GM21717 (cell line): ENCODE data around the gene LCE7A.

Source experiments
- ATAC-seq: cut with Tn5 transposase; IDR thresholded peaks from one replicate; pipeline ENCODE4 v1.9.1; 2021; ENCODE audit warnings: mild to moderate bottlenecking, moderate library complexity; ENCODE audit not compliant: unreplicated experiment

LCE7A gene, protein sequence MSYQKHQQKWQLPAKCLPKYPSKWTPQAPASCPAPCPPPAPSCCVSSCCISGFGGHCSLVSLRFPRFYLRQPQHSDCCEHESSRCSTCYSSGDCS

DNA sequence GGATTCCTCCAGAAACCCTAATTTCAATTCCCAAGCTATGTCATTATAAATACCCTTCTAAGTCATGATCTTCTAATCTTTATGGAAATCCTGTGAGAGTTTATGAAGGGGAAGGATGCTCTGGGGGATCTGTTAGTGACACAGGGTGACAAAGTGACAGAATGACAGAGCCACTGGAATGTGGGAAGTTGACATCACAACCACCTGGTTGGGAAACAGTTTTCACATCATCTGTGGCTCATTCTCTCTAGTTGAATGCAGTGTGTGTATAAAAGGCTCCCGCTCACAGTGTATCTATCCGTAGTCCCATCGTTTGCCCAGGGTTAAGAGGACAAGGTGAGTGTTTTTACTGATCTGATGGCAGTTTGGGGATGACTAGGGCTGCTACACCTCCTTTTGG, at the start of gene LCE7A:
Gene LCE7A (plus strand): TSS at position 301 of the 400 bp plus-strand sequence. CDS start 702 bp downstream, outside the sequence.
- no peak for ATAC-seq

DNA sequence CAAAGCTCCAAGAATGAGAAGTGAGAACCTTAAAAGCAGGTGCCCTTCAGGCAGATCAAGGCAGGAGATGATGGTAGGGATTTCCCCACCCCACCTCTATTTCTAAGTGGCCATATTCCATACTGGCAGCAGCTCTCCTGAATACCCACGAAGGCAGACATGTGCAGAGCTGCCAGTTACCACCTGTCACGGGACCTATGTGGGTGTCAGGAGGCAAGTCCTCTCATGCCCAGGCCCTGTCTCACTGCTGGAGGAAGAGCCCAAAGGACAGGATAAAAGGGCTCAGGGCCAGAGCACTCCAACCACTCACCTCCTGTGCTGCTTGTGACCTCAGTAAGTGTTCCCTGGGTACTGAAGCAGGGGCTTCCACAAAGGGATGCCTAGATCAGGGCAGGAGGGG, 48.7 kb upstream of the LCE7A start:
- ATAC-seq = no peak

DNA sequence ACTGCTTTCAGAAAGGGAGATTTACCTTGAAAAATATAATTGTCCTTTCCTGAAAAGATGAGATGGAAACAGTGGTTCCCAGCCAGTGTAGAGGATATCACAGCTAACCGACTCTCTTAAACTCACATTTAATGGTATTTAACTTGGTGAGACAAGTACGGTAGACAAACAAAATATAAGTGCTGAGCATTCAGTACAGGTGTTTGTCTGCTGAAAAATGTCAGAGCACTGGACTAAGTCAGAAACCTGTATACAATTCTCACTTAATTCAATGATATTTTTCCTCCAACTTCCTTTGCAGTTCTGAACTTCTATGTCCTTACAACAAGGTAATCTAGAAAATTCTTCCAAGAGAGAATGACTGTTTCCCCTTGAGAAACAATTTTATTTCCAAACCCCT, 48.1 kb upstream of the LCE7A start, which contains the start of gene LCE1B:
Gene LCE1B (plus strand): TSS at position 301 of the 400 bp plus-strand sequence. CDS start 476 bp downstream, outside the sequence.
- no peak for ATAC-seq

DNA sequence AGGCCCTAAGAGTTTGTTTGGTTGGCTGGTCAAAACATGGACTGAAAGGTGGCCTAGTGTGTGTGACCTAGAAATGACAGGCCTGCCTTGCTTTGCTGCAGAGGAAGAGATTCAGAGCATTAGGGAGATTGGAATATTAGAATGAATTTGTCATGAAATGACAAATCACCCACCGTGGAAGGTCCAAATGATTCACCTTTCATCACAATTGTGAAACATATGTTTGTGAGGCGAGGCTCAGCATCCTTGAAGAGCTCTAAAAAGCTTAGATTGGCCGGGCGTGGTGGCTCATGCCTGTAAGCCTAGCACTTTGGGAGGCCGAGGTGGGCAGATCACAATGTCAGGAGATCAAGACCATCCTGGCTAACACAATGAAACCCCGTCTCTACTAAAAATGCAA, 42.5 kb upstream of the LCE7A start:
- no peak for ATAC-seq

DNA sequence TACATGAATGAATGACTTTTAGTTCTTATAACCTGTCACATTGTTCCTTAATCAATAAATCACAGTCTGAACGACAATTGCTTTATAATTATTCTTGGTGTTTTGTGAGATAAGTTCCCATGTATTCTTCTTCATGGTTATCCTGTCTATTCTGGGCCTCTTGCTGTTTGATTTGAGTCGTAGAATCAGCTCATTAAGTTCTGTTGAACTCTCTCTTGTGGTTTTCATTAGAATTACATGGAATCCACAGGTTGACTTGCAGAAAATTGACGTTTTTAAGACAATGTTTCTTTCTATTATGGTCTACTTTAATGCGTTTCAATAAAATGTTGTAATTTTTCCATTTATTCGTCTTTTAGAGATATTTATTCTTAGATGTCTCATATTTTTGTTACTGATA, 36.5 kb upstream of the LCE7A start:
- ATAC-seq = no peak

DNA sequence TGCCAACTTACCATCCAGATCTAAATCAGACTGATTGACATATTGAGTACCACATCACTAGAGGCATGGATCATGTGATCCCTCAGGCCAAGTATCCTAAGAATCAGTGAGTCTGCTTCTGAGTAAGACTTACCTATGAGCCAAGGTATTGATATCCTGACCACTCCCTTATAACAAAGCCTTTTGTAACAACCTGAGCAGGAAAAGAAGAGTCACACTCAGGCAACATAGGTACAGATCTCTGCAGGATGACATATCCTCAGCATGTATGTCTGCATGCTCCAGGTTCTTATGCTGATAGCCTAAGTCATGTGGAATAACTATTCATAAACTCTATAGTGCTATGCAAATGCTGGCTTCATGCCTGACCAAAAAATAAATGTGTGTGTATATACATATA, 34.8 kb upstream of the LCE7A start:
- ATAC-seq = no peak

DNA sequence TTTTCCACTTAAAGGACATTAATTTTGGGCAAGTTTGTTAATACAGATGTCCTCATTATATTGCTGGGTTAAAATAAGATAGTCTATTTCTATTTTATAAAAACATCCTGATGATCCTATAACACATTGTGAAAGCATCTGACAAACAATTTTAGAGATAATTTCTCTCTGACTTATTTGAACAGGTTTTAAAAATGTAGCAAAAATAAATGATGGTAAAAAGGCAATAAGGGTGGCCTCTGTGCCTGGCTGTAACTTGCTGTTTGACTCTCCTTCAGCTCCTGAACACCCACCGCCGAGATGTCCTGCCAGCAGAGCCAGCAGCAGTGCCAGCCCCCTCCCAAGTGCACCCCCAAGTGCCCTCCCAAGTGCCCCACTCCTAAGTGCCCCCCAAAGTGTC, 32.6 kb upstream of the LCE7A start, which contains the start of gene LCE1A:
Gene LCE1A (plus strand): TSS at position 301 of the 400 bp plus-strand sequence. CDS start 0 bp downstream, at position 301.
- no peak for ATAC-seq

DNA sequence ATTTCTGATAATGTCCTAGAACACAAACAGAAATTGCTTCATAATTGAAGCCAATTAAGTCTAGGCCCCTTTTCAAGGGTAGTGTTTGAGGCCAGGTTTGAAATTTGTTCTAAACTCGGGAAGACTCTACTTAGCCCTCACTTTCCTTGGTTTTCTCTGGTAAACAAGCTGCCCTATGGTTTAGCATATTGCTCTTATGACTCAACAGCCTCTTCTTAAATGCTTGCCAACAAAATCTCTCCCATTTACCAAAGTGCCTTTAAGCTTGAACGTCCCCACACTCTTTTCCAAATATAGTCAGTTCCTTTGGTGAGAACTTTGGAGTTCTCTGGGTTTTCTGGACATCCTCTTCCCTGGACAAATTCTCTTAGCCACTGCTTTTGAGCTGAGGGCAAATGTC, 22.9 kb upstream of the LCE7A start:
- no peak for ATAC-seq

DNA sequence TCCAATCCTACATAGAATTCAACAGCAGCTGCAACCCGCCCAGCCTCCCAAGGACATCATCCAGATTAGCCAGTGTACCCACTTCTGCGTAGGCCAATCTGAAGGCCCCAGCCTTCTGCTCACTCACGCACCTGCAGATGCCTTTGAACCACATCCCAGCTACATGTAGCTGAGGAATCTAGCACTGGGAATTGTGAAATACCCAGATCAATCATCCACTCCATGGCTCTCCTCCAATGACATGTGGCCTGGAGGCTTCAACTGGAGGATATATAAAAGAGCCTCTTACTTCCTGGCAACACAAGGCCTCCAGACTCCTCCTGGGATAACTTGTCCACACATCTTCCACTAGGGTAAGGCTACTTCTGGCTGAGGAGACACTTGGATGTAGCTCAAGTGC, 17.2 kb upstream of the LCE7A start, which contains the start of gene LCE6A:
Gene LCE6A (plus strand): TSS at position 301 of the 400 bp plus-strand sequence. CDS start 665 bp downstream, outside the sequence.
- no peak for ATAC-seq

DNA sequence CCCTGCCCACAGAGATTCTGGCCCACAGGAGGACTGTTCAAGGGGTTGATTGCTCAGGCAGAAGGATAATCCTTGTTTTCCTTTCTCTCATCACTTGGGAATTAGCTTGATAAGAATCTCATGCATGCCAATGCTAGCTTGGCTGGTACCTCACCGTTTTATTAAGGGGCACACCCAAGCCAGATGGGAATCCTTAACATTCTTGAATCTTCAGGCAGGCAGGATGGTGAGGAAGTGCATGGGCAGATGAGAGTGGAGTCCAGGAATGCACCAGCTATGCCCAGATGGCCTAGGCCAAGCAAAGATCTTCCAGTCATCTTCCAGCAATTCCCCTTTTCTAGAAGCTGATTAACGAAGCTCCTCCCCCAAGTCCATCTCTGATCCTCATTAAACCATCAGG, 4.1 kb upstream of the LCE7A start:
- ATAC-seq = no peak

DNA sequence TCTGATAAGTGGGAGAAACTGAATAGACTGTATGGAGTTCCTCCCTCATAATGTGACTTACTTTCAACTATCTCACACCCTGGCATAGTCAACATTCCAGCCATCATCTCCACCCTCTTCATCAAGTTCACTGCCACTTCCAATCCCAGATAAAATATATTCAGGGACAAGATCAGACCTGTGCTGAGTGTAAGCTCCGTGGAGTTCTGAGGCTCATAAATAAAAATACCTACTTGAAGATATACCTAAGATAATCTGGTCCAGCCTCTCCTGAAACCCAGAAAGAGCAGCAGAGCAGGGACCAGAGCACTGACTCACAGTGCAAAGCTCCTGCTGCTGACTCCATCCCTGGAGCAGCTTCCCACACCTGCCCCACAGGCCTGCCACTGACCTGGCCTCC, 1.7 kb upstream of the LCE7A start:
- no peak for ATAC-seq

DNA sequence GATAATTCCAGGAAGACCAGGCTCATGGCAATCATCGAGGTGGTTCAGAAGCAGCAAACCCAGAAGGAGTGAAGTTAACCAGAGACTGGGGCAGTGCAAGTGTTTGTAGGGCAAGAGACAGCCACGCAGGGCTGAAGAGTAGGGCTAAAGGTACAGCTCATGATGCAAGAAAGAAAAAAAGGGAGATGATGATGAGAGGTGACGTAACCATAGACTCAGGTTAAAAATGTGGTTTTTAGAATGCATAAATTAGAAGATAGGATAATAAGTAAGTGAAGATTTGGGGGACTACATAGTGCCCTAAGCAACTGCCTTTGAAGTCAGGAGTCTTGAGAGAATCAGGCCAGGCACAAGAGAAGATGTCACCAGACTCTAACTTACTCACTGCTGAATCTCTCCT, 333 bp downstream of the LCE7A start:
- ATAC-seq = no peak

DNA sequence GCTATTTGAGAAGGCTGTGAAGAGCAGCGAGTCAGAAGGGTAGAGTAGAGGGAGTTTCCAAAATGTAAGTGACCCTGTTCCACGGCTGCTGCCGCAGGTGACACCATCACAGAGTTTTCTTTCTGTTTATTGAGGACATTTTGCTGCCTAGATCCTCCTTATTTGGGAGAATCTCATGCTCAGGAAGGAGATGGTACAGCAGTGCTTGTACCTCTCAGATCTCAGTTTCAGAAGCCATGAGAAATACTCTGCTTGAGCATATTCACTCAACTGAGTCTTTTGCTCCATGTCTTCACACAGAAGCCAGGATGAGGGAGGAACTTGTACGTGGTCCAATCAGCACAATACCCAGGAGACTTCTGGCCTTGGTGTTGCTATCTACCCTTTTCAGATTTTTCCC, 1.6 kb downstream of the LCE7A start:
- no peak for ATAC-seq

DNA sequence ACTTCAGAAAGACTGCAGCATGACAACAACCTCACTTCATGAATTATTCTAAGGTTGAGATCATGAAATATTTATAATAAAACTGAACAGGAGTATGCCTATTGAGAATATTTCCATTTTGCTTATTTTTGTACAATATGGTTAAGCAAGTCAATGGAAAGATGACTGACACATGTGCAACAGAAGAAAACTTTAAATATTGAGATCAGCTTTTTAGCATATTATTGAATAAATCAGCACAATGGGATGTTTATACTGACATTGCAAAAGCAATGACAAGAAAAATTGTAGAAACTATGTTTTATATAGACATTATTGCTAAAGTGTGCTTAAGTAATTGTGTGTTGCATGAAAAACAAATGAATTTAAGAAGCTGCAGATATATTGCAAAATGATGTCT, 4.6 kb downstream of the LCE7A start:
- no peak for ATAC-seq

DNA sequence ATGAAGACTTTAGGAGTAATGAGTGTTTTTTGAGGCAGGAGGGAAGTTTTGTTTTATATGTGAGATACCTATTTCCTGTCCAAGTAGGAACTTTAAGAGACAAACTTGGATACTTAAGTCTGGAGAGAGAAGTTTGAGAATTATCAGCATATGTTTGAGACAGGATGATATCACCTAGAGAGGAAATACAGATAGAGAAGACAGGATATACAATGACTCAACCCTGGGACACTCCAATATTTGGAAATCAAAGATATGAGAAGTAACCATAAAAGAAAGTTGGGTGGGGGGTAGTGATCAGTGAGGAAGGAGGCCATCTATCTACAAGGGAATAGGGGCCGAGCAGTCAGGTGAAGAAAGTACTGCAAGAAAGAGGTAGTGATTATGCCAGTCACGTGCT, 6.5 kb downstream of the LCE7A start:
- ATAC-seq = no peak

DNA sequence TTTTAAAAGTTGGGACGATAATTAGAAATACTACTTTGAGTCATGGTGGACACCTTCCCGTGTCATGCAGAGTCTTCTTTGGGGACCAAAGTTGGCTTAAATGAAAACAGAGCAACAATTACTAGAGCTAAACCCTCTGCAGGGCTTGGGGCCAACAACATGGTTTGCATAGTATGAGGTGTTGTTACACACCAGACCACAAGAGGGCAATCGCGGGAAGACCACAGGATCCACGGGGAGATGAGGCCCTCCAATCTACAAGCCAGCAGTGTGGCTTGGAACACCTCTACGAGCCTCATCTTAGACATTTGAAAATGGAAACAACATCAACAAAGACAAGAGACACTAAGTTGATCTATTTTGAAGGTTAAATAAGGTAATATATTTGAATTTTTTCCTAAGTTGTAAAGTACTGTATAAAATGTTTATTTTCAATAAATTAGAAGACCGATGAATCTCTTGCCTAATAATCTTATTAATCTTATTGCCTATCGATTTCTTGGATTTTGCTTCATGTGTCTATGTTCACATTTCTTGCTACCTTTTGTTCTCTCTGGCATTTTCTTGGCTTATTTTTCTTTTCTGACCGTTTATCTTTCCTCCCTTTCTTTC, 10.1 kb downstream of the LCE7A start:
- ATAC-seq = no peak

DNA sequence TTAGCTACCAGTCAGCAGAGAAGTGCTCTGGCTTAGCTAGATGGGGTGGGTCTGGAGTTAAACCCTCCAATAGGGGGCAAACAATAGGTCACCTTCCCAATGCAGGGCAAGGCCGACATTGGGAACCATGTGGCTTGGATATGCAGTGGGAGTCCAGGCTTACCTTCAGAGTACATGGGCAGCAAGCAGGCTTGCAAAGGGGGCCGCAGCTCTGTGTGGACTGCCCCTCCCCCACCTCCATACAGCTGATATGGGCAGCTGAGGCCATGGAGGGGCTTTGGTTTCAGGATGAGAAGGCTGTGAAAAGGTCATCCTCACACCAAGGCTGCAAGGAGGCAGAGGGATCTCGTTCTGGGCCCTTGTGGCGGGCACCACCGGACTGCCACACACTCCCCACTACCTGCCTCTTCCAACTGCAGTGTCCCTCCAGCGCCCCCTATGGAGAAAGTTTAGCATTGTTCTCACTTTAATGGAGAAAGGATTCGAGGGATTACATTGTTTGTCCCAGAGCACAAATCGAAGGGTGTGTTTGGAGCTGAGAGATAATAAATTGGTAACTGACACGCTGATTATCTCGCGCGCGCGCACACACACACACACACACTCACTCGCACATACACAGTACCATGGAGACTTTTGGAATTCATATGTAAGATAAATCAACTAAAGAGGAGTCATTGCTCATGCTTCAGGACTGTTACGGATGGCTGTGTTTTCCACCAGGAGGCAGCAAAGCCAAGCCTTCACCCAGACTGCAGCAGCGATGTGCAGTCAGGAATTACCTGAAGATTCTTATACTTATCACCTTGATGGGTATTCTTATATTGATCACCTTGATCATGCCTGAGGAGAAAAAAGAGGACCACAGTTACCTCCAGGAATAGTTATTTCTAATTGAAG, 11.3 kb downstream of the LCE7A start:
- ATAC-seq = no peak

DNA sequence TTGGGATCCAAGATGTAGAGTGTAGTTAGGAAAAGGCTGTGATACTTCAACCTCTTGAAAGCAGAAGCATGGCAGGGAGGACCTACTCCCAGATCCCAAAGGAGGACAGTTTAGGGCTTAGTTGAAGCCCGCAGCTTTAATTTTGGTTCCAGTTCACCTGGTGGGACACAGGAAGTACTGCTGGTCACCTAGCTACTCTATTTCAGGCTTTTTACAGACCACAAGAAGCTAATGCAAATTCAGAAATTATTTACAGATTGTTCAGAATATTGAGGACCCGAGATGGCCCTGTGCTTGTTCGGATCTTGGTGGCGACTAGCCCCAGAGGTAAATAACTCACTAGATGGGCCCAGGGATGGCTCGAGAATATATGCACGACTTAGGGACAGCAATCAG, 11.9 kb downstream of the LCE7A start:
- no peak for ATAC-seq

DNA sequence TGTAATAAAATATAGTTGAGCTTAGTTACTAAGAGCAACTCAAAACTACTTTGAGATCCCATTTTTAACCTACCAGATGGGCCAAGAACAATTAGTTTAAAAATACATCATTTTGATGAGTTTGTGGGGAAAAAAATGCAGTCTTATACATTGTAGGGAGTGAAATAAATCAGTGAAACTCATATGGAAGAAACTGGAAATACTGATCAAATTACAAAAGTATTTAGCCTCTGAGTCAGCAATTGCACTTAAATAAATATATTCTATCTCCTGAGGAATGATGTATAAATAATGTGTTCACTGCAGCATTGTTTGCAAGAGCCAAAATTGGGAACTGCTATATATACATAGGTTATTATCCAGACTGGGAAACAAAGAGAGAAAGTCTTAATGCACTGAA, 13.7 kb downstream of the LCE7A start:
- no peak for ATAC-seq

DNA sequence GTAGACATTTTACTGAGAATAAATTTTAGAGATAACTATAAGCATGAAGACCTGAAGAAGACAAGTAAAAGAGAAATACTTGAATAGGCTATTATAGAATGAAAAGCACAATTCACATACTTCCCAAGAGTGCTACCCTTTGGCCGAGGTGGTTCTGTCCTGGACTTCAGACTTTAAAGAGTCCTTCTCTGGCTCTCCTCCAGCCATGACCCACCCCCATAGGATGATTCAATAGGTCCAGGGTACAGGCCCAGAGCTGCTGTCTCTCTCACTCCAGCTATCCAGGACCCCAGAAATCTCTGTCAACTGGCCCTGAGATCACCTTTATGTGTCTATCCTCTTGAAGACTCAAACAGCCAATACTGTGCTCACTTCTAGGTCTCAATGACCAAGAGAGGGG, 17.0 kb downstream of the LCE7A start:
- no peak for ATAC-seq

DNA sequence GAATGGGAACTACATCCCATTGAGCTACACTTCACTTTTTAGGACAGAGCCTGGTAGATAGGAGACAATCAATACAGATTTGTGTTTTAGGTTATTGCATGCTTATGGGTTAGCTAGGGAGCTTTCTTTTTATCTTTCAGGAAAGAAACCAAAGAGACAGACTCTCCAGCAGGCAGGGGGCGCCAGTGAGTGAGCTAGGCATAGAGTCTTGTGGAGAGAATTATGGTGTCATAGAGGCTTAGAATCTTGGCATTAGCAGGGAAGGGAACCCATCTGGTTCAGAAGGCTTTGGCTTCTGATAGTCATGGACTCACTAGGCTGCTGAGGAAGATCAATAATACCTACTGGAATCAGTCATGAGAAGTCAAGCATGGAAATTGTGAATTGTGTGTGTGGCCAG, 18.2 kb downstream of the LCE7A start, which contains the start of gene SMCP:
Gene SMCP (plus strand): TSS at position 281 of the 400 bp plus-strand sequence. CDS start 6,101 bp downstream, outside the sequence.
- no peak for ATAC-seq
